ENCODE measurements around the gene ERF.

Gene ERF

GRCh38 chr19:42250183-42250665 is 4.7 kb downstream of the ERF start:
- H3K27me3 Mint-ChIP-seq = no peaks in the 10 kb centered on the region
- peak overlapping the region; percentile 18 for H3K4me3 Mint-ChIP-seq
- H3K9me3 Mint-ChIP-seq = no peaks in the 10 kb centered on the region
- no peak for DNase-seq
- peak overlapping the region; percentile 64 for H3K27ac Mint-ChIP-seq
- peaks cover 45% of the 10 kb centered on the region for H3K4me1 Mint-ChIP-seq
- CTCF ChIA-PET = interaction anchor here (1.1 to 3.3 kb wide), 3 partner anchors 29 to 139 kb away, joined by 3 to 18 read pairs (median 3); no protein-coding TSS in a partner anchor
- H3K36me3 Mint-ChIP-seq = peaks cover 14% of the 10 kb centered on the region

GRCh38 chr19:42249769-42250168 is 5.2 kb downstream of the ERF start:
- Mint-ChIP-seq H3K4me3 (no peak overlapping the region), H3K27ac (peak overlapping the region; percentile 64), H3K27me3 (no peaks in the 10 kb centered on the region), H3K4me1 (peaks cover 49% of the 10 kb centered on the region), H3K36me3 (peaks cover 14% of the 10 kb centered on the region), H3K9me3 (no peaks in the 10 kb centered on the region)
- CTCF ChIA-PET = interaction anchor here (1.1 to 3.3 kb wide), 3 partner anchors 29 to 139 kb away, joined by 3 to 18 read pairs (median 3); no protein-coding TSS in a partner anchor
- DNase-seq = no peak

- Mint-ChIP-seq H3K4me3 (no peak overlapping the region), H3K4me1 (peaks cover 55% of the 10 kb centered on the region), H3K36me3 (peaks cover 15% of the 10 kb centered on the region), H3K27me3 (no peaks in the 10 kb centered on the region), H3K27ac (no peak overlapping the region), H3K9me3 (no peaks in the 10 kb centered on the region)
- DNase-seq = no peak
- CTCF ChIA-PET = interaction anchor here (1.7 to 3.3 kb wide), 2 partner anchors 30 to 138 kb away, joined by 3 to 18 read pairs; no protein-coding TSS in a partner anchor
Measured at GRCh38 chr19:42249149-42249750, 5.7 kb downstream of the ERF start.

GRCh38 chr19:42248270-42249148 is 6.4 kb downstream of the ERF start:
- no peaks in the 10 kb centered on the region for H3K27me3 Mint-ChIP-seq
- no peak overlapping the region for H3K4me3 Mint-ChIP-seq
- H3K9me3 Mint-ChIP-seq = no peaks in the 10 kb centered on the region
- no peak overlapping the region for H3K27ac Mint-ChIP-seq
- no peak for DNase-seq
- peaks cover 16% of the 10 kb centered on the region for H3K36me3 Mint-ChIP-seq
- H3K4me1 Mint-ChIP-seq = peaks cover 59% of the 10 kb centered on the region
- CTCF ChIA-PET = interaction anchor here (1.7 to 6.6 kb wide), 2 partner anchors 30 to 137 kb away, joined by 3 to 57 read pairs; no protein-coding TSS in a partner anchor

- Mint-ChIP-seq H3K9me3 (no peaks in the 10 kb centered on the region), H3K27ac (no peak overlapping the region), H3K27me3 (no peaks in the 10 kb centered on the region), H3K36me3 (peaks cover 13% of the 10 kb centered on the region), H3K4me1 (peaks cover 62% of the 10 kb centered on the region), H3K4me3 (no peak overlapping the region)
- DNase-seq = no peak
- CTCF ChIA-PET = interaction anchor here (2.9 to 6.6 kb wide), 2 partner anchors 31 to 48 kb away, joined by 8 to 57 read pairs; no protein-coding TSS in a partner anchor
Measured at GRCh38 chr19:42247640-42248199, 7.2 kb downstream of the ERF start.

- no peak for DNase-seq
- Mint-ChIP-seq H3K27me3 (no peaks in the 10 kb centered on the region), H3K9me3 (no peaks in the 10 kb centered on the region), H3K4me1 (peaks cover 56% of the 10 kb centered on the region), H3K4me3 (no peak overlapping the region), H3K36me3 (peaks cover 12% of the 10 kb centered on the region), H3K27ac (no peak overlapping the region)
- CTCF ChIA-PET = interaction anchor here (2.2 to 6.6 kb wide), 3 partner anchors 31 to 115 kb away, joined by 6 to 57 read pairs (median 8); partner anchors contain the start of gene POU2F2
Measured at GRCh38 chr19:42246922-42247639, 7.8 kb downstream of the ERF start.

GRCh38 chr19:42246143-42246921 is 8.6 kb downstream of the ERF start:
- H3K4me3 Mint-ChIP-seq = no peak overlapping the region
- peaks cover 9% of the 10 kb centered on the region for H3K36me3 Mint-ChIP-seq
- DNase-seq = no peak
- peaks cover 54% of the 10 kb centered on the region for H3K4me1 Mint-ChIP-seq
- H3K27ac Mint-ChIP-seq = no peak overlapping the region
- no peaks in the 10 kb centered on the region for H3K27me3 Mint-ChIP-seq
- H3K9me3 Mint-ChIP-seq = no peaks in the 10 kb centered on the region
- CTCF ChIA-PET = interaction anchor here (0.8 to 6.6 kb wide), 4 partner anchors 32 to 114 kb away, joined by 3 to 57 read pairs (median 7); partner anchors contain the start of gene POU2F2

GRCh38 chr19:42245231-42245630 is 9.7 kb downstream of the ERF start:
- no peak for DNase-seq
- no peaks in the 10 kb centered on the region for H3K9me3 Mint-ChIP-seq
- peak overlapping the region; percentile 93 for H3K27ac Mint-ChIP-seq
- peak overlapping the region; percentile 96 for H3K4me3 Mint-ChIP-seq
- peaks cover 14% of the 10 kb centered on the region for H3K36me3 Mint-ChIP-seq
- no peaks in the 10 kb centered on the region for H3K27me3 Mint-ChIP-seq
- H3K4me1 Mint-ChIP-seq = peaks cover 56% of the 10 kb centered on the region
- CTCF ChIA-PET = interaction anchor here (0.6 to 6.6 kb wide), 7 partner anchors 33 to 137 kb away, joined by 3 to 57 read pairs (median 8); partner anchors contain the start of gene POU2F2

- Mint-ChIP-seq H3K27ac (peak overlapping the region; percentile 93), H3K9me3 (no peaks in the 10 kb centered on the region), H3K4me3 (peak overlapping the region; percentile 96), H3K36me3 (peaks cover 16% of the 10 kb centered on the region), H3K4me1 (peaks cover 57% of the 10 kb centered on the region), H3K27me3 (no peaks in the 10 kb centered on the region)
- CTCF ChIA-PET = interaction anchor here (1.3 to 6.6 kb wide), 6 partner anchors 34 to 136 kb away, joined by 4 to 57 read pairs (median 8); partner anchors contain the start of gene POU2F2
- DNase-seq = peak; percentile 96
Measured at GRCh38 chr19:42244347-42245220, 10.3 kb downstream of the ERF start.

GRCh38 chr19:42242512-42243409 is 12.2 kb downstream of the ERF start, which contains the start of gene GSK3A:
GSK3A (minus strand) TSS chr19:42242602; CDS start chr19:42242465, 137 bp downstream.
- Mint-ChIP-seq H3K36me3 (peaks cover 22% of the 10 kb centered on the region), H3K9me3 (no peaks in the 10 kb centered on the region), H3K27me3 (no peaks in the 10 kb centered on the region), H3K4me3 (peak within 1 kb of the TSS; percentile 96), H3K4me1 (peaks cover 64% of the 10 kb centered on the region), H3K27ac (peak within 1 kb of the TSS; percentile 93)
- peak; percentile 98 for DNase-seq
- CTCF ChIA-PET = interaction anchor here (1.1 to 6.6 kb wide), 7 partner anchors 9 to 133 kb away, joined by 3 to 57 read pairs (median 4); partner anchors contain the start of genes POU2F2 and ZNF526

- Mint-ChIP-seq H3K36me3 (peaks cover 22% of the 10 kb centered on the region), H3K4me3 (peak overlapping the region; percentile 96), H3K4me1 (peaks cover 63% of the 10 kb centered on the region), H3K27me3 (no peaks in the 10 kb centered on the region), H3K27ac (peak overlapping the region; percentile 89), H3K9me3 (no peaks in the 10 kb centered on the region)
- DNase-seq = no peak
- CTCF ChIA-PET = interaction anchor here (1.1 to 6.6 kb wide), 5 partner anchors 10 to 133 kb away, joined by 3 to 57 read pairs (median 4); no protein-coding TSS in a partner anchor
Measured at GRCh38 chr19:42242069-42242511, 12.8 kb downstream of the ERF start.
